Measurements from ENCODE around the gene KRT9. TPM values are rescaled to one million over a fixed set of nuclear protein-coding genes. Genes with fewer than 3 reads are reported as not detected.

KRT9 gene
- total RNA-seq, 3 donors from 2014 or later (not counting 1 experiment from before 2014, with no cell fraction given), result not detected

DNA sequence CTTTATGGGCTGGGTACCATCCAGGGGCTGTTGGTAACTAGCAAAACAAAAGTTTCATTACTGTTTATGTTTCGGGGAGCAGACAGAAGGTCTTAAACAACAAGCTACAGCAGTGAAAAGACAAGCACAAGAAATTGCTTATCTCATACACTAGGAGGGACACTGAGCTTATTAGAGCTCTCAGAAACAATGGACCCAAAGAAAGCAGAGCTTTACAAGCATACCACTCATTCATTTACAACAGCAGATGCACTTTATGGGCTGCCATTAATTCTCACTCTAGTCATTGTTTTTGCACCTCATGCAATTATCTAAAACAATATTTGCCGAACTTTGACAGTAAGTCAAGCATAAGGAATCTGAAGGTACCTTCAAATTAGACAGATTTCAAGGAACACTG, 30.7 kb upstream of the KRT9 start:
- no peak overlapping the region for H3K27ac Mint-ChIP-seq

GRCh38 chr17:41600318-41600717, 28.5 kb upstream of the KRT9 start:
- H3K36me3 ChIP-seq (ENCODE audit: control insufficient read depth, insufficient read depth, low read length), result no peaks in the 10 kb centered on the region
- 95% methylated on average over 3 of the region's 4 CpGs for WGBS (ENCODE audit: insufficient coverage)
- no peaks in the 10 kb centered on the region for H3K4me1 ChIP-seq (ENCODE audit: control insufficient read depth, insufficient read depth, low read length)
- H3K4me3 Mint-ChIP-seq, result no peak overlapping the region
- no peaks in the 10 kb centered on the region for H3K27me3 ChIP-seq (ENCODE audit: control insufficient read depth, insufficient read depth, low read length)
- TF ChIP-seq, protein P1, sequence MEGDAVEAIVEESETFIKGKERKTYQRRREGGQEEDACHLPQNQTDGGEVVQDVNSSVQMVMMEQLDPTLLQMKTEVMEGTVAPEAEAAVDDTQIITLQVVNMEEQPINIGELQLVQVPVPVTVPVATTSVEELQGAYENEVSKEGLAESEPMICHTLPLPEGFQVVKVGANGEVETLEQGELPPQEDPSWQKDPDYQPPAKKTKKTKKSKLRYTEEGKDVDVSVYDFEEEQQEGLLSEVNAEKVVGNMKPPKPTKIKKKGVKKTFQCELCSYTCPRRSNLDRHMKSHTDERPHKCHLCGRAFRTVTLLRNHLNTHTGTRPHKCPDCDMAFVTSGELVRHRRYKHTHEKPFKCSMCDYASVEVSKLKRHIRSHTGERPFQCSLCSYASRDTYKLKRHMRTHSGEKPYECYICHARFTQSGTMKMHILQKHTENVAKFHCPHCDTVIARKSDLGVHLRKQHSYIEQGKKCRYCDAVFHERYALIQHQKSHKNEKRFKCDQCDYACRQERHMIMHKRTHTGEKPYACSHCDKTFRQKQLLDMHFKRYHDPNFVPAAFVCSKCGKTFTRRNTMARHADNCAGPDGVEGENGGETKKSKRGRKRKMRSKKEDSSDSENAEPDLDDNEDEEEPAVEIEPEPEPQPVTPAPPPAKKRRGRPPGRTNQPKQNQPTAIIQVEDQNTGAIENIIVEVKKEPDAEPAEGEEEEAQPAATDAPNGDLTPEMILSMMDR (IDR thresholded peaks at IDR 0.05), result no peak
- H3K27me3 Mint-ChIP-seq (ENCODE audit: low read depth in 2 of 2), result peaks cover 16 to 17% of the 10 kb centered on the region in 2 donors
- no peak for ATAC-seq
- H3K36me3 Mint-ChIP-seq, result no peaks in the 10 kb centered on the region
- H3K27ac ChIP-seq (ENCODE audit: low read length), result no peak overlapping the region
- intact Hi-C loops (cut with micrococcal nuclease), result no loop called here
- H3K9me3 Mint-ChIP-seq, result peaks cover 0 to 5% of the 10 kb centered on the region in 2 donors
- H3K27ac Mint-ChIP-seq, result no peak overlapping the region
- no peak for DNase-seq
- no peak overlapping the region for H3K4me3 ChIP-seq (ENCODE audit: low read length)
- no peaks in the 10 kb centered on the region for H3K9me3 ChIP-seq (ENCODE audit: control insufficient read depth, insufficient read depth, low read length)
- peaks cover 0 to 5% of the 10 kb centered on the region in 2 donors for H3K4me1 Mint-ChIP-seq

More for the DNA sequence above, 30.7 kb upstream of the KRT9 start:
- Histone ChIP-seq H3K9me3 (ENCODE audit: control insufficient read depth, insufficient read depth, low read length) (peaks cover 8% of the 10 kb centered on the region), H3K27ac (ENCODE audit: low read length) (no peak overlapping the region), H3K4me1 (ENCODE audit: control insufficient read depth, insufficient read depth, low read length) (no peaks in the 10 kb centered on the region), H3K27me3 (ENCODE audit: control insufficient read depth, insufficient read depth, low read length) (no peaks in the 10 kb centered on the region), H3K4me3 (ENCODE audit: low read length) (no peak overlapping the region), H3K36me3 (ENCODE audit: control insufficient read depth, insufficient read depth, low read length) (no peaks in the 10 kb centered on the region)
- TF ChIP-seq, protein P1 (IDR thresholded peaks at IDR 0.05), result no peak
- WGBS (ENCODE audit: insufficient coverage), result 91% methylated on average over 2 of the region's 2 CpGs
- intact Hi-C loops (cut with micrococcal nuclease), result no loop called here
- H3K27me3 Mint-ChIP-seq (ENCODE audit: low read depth in 2 of 2), result peaks cover 15 to 33% of the 10 kb centered on the region in 2 donors
- peaks cover 9 to 11% of the 10 kb centered on the region in 2 donors for H3K9me3 Mint-ChIP-seq
- no peak for DNase-seq
- no peak for ATAC-seq
- H3K36me3 Mint-ChIP-seq, result peaks cover 12% of the 10 kb centered on the region
- H3K4me1 Mint-ChIP-seq, result peaks cover 0 to 5% of the 10 kb centered on the region in 2 donors
- H3K4me3 Mint-ChIP-seq, result no peak overlapping the region

GRCh38 chr17:41599680-41600079, 27.8 kb upstream of the KRT9 start:
- H3K4me3 ChIP-seq (ENCODE audit: low read length), result no peak overlapping the region
- TF ChIP-seq, protein P1 (IDR thresholded peaks at IDR 0.05), result no peak
- ATAC-seq, result no peak
- H3K36me3 ChIP-seq (ENCODE audit: control insufficient read depth, insufficient read depth, low read length), result no peaks in the 10 kb centered on the region
- no peaks in the 10 kb centered on the region for H3K4me1 ChIP-seq (ENCODE audit: control insufficient read depth, insufficient read depth, low read length)
- no peak overlapping the region for H3K27ac ChIP-seq (ENCODE audit: low read length)
- Mint-ChIP-seq H3K9me3 (peaks cover 0 to 5% of the 10 kb centered on the region in 2 donors), H3K36me3 (no peaks in the 10 kb centered on the region), H3K27ac (no peak overlapping the region), H3K27me3 (ENCODE audit: low read depth in 2 of 2) (peaks cover 13% of the 10 kb centered on the region in 2 donors), H3K4me3 (no peak overlapping the region), H3K4me1 (peaks cover 0 to 5% of the 10 kb centered on the region in 2 donors)
- no peak for DNase-seq
- intact Hi-C loops (cut with micrococcal nuclease), result no loop called here
- no peaks in the 10 kb centered on the region for H3K27me3 ChIP-seq (ENCODE audit: control insufficient read depth, insufficient read depth, low read length)
- no CpG with 5 or more reads among the region's 1 CpG for WGBS (ENCODE audit: insufficient coverage)
- H3K9me3 ChIP-seq (ENCODE audit: control insufficient read depth, insufficient read depth, low read length), result no peaks in the 10 kb centered on the region

- H3K4me3 Mint-ChIP-seq, result no peak overlapping the region
- peaks cover 0 to 5% of the 10 kb centered on the region in 2 donors for H3K9me3 Mint-ChIP-seq
- peaks cover 0 to 5% of the 10 kb centered on the region in 2 donors for H3K4me1 Mint-ChIP-seq
- Histone ChIP-seq H3K27ac (ENCODE audit: low read length) (no peak overlapping the region), H3K9me3 (ENCODE audit: control insufficient read depth, insufficient read depth, low read length) (no peaks in the 10 kb centered on the region), H3K4me3 (ENCODE audit: low read length) (no peak overlapping the region), H3K27me3 (ENCODE audit: control insufficient read depth, insufficient read depth, low read length) (no peaks in the 10 kb centered on the region), H3K36me3 (ENCODE audit: control insufficient read depth, insufficient read depth, low read length) (no peaks in the 10 kb centered on the region), H3K4me1 (ENCODE audit: control insufficient read depth, insufficient read depth, low read length) (no peaks in the 10 kb centered on the region)
- no peak for DNase-seq
- 88% methylated on average over 7 of the region's 8 CpGs for WGBS (ENCODE audit: insufficient coverage)
- intact Hi-C loops (cut with micrococcal nuclease), result no loop called here
- no peak overlapping the region for H3K27ac Mint-ChIP-seq
- TF ChIP-seq, protein P1 (IDR thresholded peaks at IDR 0.05), result no peak
- H3K27me3 Mint-ChIP-seq (ENCODE audit: low read depth in 2 of 2), result peaks cover 0 to 15% of the 10 kb centered on the region in 2 donors
- no peak for ATAC-seq
- no peaks in the 10 kb centered on the region for H3K36me3 Mint-ChIP-seq
Observed at GRCh38 chr17:41595585-41595984, 23.7 kb upstream of the KRT9 start.

All from natural killer cell (primary cell).